Heart right ventricle (tissue), 16 donors: ENCODE data around the gene KCNMB2. TPM values are rescaled to one million over a fixed set of nuclear protein-coding genes. Genes with fewer than 3 reads are reported as not detected.

Source experiments
- ATAC-seq, 8 donors: fragments of 200-7000 bp; cut with Tn5 transposase; one replicate each; pipeline ENCODE4 v1.9.1; 2020; ENCODE audit warnings: mild to moderate bottlenecking in 8 of 8, moderate library complexity in 8 of 8, moderate number of reproducible peaks in 1 of 8
- DNase-seq, 2 donors: peaks; one replicate each; pipeline ENCODE4 v3.0.0-alpha.2; 2020
- H3K27ac ChIP-seq, 10 donors: fragments of 200-600 bp; sonication (generic) in 2 of 10; one replicate each; pipeline versions ENCODE4 v1.5.0 to v1.8.0; 2020 to 2022; ENCODE audit warnings: mild to moderate bottlenecking in 3 of 10
- H3K27me3 ChIP-seq, 7 donors: fragments of 200-600 bp; one replicate each; pipeline ENCODE4 v1.8.0; 2021 to 2022; ENCODE audit warnings: mild to moderate bottlenecking in 2 of 7
- H3K36me3 ChIP-seq, 9 donors: fragments of 200-600 bp; sonication (generic) in 1 of 9; one replicate each; pipeline versions ENCODE4 v1.5.0 to v1.8.0; 2020 to 2022; ENCODE audit warnings: mild to moderate bottlenecking in 2 of 9
- H3K4me1 ChIP-seq, 9 donors: fragments of 200-600 bp; sonication (generic) in 1 of 9; one replicate each; pipeline versions ENCODE4 v1.5.0 to v1.8.0; 2020 to 2022; ENCODE audit warnings: mild to moderate bottlenecking in 4 of 9
- H3K4me3 ChIP-seq, 10 donors: fragments of 200-600 bp; sonication (generic) in 2 of 10; one replicate each; pipeline versions ENCODE4 v1.5.0 to v1.8.0; 2020 to 2022; ENCODE audit warnings: mild to moderate bottlenecking in 7 of 10, moderate library complexity in 2 of 10
- H3K9me3 ChIP-seq, 11 donors: fragments of 200-600 bp in 10 of 11; sonication (generic) in 2 of 11; one replicate each; pipeline versions ENCODE4 v1.5.0 to v1.8.0; 2013 to 2022; ENCODE audit warnings: mild to moderate bottlenecking in 2 of 11, control low read depth in 1 of 11, moderate library complexity in 1 of 11
- CTCF ChIP-seq, 9 donors: fragments of 200-600 bp; sonication (generic) in 2 of 9; IDR thresholded peaks; one replicate each; pipeline versions ENCODE4 v1.5.0 to v1.8.0; 2021 to 2022; ENCODE audit warnings: antibody characterized with exemption in 9 of 9, mild to moderate bottlenecking in 5 of 9, moderate library complexity in 1 of 9
- WGBS, 2 donors: extraction: QIAGEN DNeasy Blood & Tissue Kit; methylation state at CpG; one replicate each; pipeline ENCODE4 v1.1.7; 2013; ENCODE audit warnings: inconsistent platforms in 1 of 2; 5-methylcytosine and 5-hydroxymethylcytosine counted together
- intact Hi-C, 10 donors: fragments of 100-400 bp; cut with DNase I; formaldehyde crosslinking; loops; one replicate each; pipeline versions ENCODE4 v1.11.1 to v1.14.2; 2022
- polyA plus RNA-seq, 2 donors: library from polyadenylated mRNA; stranded (reverse); fragments of 200-250 nt; gene quantifications; one replicate each; pipeline ENCODE4 v1.2.3, GENCODE V29; 2013
- total RNA-seq, 10 donors: library from RNA; stranded (reverse); fragmentation: NEBNext Ultra II Directional in 3 of 10; extraction: Animal tissue kit (Norgen Biotek cat#: 25700) in 3 of 10; gene quantifications; one replicate each; pipeline versions ENCODE4 v1.2.1 to v1.2.4, GENCODE V29; 2021 to 2023
- donor health status: Arrhythmogenic right ventricular cardiomyopathy.
- donor health status: ischemic (EF 13 %, LVEDD 7.1; RV severe dilation, severe dysfunction).
- donor health status: healthy with polysubstance abuse.
- donor health status: DM: no; HTN: yes; CAD: no.
- donor health status: DM: no; HTN: no; CAD: no.
- donor health status: ischemic (EF 25% LVEDD 6.9; RV normal size, moderate dysfunction).
- donor health status: ischemic (EF 25% LVEDD 5.7; RV mildly dilated, moderate dysfunction).
- donor health status: healthy.
- donor health status: DM: yes; HTN: yes; CAD: no.
- donor health status: Ischemic cardiomyopathy.
- donor health status: ischemic (EF 35%, LVEDD 5.7; RV mildly dilated, moderate dysfunction).
- donor health status: nonischemic (EF 11% LVEDD 7.7; RV severe dilation, severe dysfunction).
- donor health status: DM: yes; HTN: yes; CAD: no.
- donor health status: PGD.
- donor health status: ischemic (EF 29% LVEDD 5.4; RV normal size, mild dysfunction).
- donor health status: nonischemic (EF 23%, LVEDD 6.1; RV moderate dilation, normal function).

The KCNMB2 gene
- total and polyA plus RNA-seq, 12 donors: 0.55 to 9.2 (median 3.6) TPM

DNA sequence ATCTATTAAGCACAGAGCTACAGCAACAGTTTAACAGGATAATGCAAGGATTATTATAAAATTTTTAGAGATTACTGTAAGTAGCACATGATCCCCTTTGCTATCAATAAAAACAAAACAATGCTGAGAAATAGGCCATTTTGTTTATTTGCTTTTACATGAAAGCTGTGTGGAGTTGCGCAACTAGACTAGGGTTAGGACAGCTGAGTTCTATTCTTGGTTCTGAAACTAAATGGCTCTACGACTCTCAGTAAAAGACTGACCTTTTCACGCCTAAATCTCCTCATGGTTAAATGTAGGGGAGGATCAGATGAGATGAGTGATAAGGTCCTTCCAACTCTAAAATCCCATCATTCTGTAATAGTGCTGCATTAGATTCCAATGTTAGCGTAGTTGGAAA, 25.0 kb downstream of the KCNMB2 start:
- Histone ChIP-seq H3K9me3 (no peaks in the 10 kb centered on the region), H3K36me3 (no peaks in the 10 kb centered on the region), H3K4me3 (no peak overlapping the region), H3K27ac (peak overlapping the region in 3 of 10 donors; percentile 7 to 56 (median 49)), H3K27me3 (no peaks in the 10 kb centered on the region), H3K4me1 (peaks cover 0 to 35% (median 20%) of the 10 kb centered on the region in 9 donors)
- intact Hi-C loops: no loop called here
- no peak for TF ChIP-seq CTCF (IDR thresholded peaks at IDR 0.05)
- ATAC-seq (peak in 6 of 8 donors; percentile 53 to 58 (median 56)), DNase-seq (no peak)
- WGBS, 2 donors: 60 to 68% methylated on average over 4 of the region's 4 CpGs

GRCh38 chr3:178562143-178562946, 26.1 kb downstream of the KCNMB2 start:
- no peak for TF ChIP-seq CTCF (IDR thresholded peaks at IDR 0.05)
- H3K36me3 ChIP-seq: no peaks in the 10 kb centered on the region
- H3K4me1 ChIP-seq: peaks cover 0 to 35% (median 20%) of the 10 kb centered on the region in 9 donors
- WGBS, 2 donors: 48 to 55% methylated on average over 4 of the region's 4 CpGs
- intact Hi-C loops: no loop called here
- no peak overlapping the region for H3K4me3 ChIP-seq
- DNase-seq: peak; percentile 21 to 26
- no peaks in the 10 kb centered on the region for H3K9me3 ChIP-seq
- no peaks in the 10 kb centered on the region for H3K27me3 ChIP-seq
- ATAC-seq: peak; percentile 61 to 89 (median 73)
- peak overlapping the region in 5 of 10 donors; percentile 5 to 56 (median 49) for H3K27ac ChIP-seq

DNA sequence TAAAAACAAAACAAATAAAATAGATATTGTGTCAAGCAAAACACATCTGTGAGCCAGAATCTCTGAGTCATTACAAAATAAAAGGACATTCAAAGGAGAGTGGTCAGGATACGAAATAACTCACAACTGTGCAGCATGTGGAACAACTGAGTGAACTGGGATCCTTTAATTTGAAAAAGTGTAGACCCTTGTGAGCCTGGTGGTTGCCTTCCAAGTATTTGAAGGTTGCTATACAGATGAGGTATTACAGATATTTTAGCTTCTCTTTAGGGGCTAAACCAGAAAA, 26.7 kb downstream of the KCNMB2 start:
- TF ChIP-seq CTCF (IDR thresholded peaks at IDR 0.05): no peak
- Histone ChIP-seq H3K9me3 (no peaks in the 10 kb centered on the region), H3K27me3 (no peaks in the 10 kb centered on the region), H3K4me3 (no peak overlapping the region), H3K36me3 (no peaks in the 10 kb centered on the region), H3K4me1 (peaks cover 0 to 35% (median 20%) of the 10 kb centered on the region in 9 donors), H3K27ac (peak overlapping the region in 4 of 10 donors; percentile 4 to 56 (median 34))
- ATAC-seq (peak in 5 of 8 donors; percentile 34 to 64 (median 48)), DNase-seq (no peak)
- intact Hi-C loops: no loop called here
- WGBS, 2 donors: 57 to 60% methylated on average over 1 of the region's 1 CpG

DNA sequence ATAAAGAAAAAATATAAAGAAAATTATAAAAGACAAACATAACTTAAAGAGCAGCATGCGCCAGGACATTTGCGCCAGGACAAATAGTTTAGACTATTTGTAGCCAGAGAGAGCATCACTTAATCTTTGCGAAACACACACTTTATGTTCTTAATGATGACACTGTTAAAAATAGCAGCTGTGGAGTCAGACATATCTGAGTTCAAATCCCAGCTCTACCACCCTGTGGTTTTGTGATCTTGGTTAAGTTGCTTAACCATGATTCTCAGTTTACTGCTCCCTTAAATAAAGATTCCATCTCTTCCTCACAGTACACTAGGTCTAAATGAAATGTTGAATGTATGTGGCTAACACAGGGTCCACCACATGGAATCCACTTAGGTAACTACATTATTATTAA, 31.4 kb downstream of the KCNMB2 start:
- WGBS, 2 donors: 95 to 98% methylated on average over 3 of the region's 3 CpGs
- H3K4me3 ChIP-seq: no peak overlapping the region
- peaks cover 0 to 19% (median 7%) of the 10 kb centered on the region in 9 donors for H3K4me1 ChIP-seq
- no peaks in the 10 kb centered on the region for H3K27me3 ChIP-seq
- H3K36me3 ChIP-seq: no peaks in the 10 kb centered on the region
- no peak for TF ChIP-seq CTCF (IDR thresholded peaks at IDR 0.05)
- intact Hi-C loops: no loop called here
- ATAC-seq (no peak), DNase-seq (no peak)
- peaks cover 0 to 5% (median 0%) of the 10 kb centered on the region in 11 donors for H3K9me3 ChIP-seq
- no peak overlapping the region for H3K27ac ChIP-seq
